GM21619 (cell line): ENCODE measurements around the gene MCM10.

ENCODE experiments used
- ATAC-seq: cut with Tn5 transposase; IDR thresholded peaks from one replicate; pipeline ENCODE4 v1.9.1; 2021; ENCODE audit not compliant: unreplicated experiment

Gene MCM10

DNA sequence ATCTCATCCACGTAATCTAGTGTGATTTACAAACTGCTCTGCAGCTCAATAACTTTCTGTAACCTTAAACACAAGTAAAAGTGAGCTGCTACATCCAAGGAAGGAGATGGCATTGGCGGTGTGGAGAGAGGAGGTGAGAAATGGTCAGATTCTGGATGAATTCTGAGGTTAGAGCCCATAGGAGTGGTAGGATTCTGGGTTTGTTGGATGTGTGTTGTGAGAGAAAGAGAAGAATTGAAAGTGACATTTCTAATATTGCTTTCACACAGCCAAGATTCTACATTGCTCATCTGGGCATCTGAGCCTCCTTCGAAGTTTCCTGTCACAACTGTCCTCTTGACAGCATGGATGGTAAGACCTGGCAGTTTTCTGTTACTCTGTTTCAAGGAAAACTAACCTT is 2.5 kb downstream of the MCM10 start:
- ATAC-seq: no peak

DNA sequence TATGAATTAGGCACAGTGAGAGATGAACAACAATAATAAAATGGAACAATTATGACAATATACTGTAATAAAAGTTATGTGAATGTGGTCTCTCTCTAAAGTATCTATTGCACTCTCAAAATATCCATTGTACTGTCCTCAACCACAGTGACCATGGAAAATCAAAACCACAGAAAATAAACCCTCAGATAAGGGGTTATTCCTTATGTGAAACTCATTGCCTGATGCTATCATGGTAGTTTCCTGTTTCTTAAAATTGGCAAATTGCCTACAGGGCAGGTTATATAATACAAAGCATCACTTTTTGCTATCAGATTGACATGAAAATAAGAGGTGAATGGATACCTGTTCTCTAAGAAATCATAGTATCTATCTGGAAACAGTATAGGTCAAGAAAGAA is 3.8 kb downstream of the MCM10 start:
- ATAC-seq: no peak

DNA sequence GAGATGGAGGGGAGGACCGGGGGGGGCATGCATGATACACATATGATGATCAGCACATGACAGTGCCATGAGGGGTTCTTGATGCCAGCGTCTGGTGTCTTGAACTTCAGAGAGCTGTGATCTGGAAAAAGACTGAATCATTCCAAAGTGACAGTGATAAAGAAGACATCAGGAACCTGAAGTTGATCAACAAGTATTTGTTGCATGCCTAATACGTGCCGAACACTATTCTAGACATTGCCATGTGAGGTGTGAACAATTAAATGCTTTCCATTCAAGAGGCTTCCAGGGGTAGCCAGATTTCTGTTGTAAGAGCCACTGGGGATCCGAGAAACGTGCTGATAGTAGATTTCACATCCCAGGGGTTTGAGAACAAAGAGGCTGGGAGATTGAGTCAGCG is 6.2 kb downstream of the MCM10 start:
- no peak for ATAC-seq

DNA sequence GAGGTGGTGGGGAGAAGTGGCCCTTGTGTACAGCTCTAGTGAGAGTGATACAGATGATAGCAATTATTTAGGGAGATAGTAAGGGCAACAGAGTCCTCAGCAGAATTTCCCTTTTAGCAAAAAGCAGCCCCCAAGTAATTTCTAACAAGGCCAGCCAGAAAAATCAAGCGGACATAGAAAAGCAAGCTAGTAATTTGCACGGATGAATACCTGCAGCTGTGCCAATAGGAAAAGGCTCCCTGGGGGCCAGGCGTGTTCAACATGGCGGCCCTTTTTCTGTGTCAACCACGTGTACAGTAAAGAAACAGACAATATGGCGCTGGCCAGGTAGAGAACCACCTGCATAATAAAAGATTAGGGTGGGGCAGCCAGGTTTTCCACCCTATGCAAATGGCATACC is 7.4 kb downstream of the MCM10 start:
- no peak for ATAC-seq

DNA sequence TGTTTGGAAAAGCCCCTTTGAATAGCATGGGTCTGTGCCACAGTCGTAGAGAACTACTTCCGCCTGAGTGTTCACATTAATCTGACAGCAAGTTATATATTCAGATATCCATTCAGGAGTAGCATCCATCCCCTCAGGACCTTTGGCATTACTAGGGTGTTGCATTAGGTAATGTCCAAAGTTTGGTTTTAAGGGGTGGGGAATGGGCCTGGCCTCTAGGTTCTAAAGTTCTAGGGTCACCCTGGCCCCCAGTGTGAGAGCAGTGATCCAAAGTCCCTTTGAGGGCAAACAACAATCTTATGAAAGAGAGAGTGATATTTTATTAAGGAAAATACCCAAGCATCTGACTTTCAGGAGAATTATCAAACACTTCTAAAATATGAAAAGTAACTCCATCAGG is 12.3 kb downstream of the MCM10 start:
- ATAC-seq: no peak

DNA sequence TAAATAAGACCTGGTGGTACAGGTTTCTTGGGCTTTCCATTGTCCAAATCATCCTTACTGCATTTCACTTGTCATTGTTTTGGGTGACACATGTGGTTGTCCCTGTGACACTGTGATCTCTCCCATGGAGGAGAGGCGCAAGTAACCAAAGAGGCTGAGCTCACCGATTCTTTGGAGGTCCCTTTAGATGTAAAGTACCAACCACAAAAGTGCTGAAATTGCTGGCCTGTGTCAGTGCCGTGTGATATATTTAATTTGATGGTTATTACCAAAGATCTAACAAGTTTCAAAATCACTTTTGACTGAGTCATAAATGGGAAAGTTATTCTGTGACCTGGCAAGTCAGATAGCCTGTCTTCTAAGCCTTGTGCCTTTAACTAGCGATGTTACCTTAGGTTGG is 19.4 kb downstream of the MCM10 start:
- peak; percentile 38 for ATAC-seq

DNA sequence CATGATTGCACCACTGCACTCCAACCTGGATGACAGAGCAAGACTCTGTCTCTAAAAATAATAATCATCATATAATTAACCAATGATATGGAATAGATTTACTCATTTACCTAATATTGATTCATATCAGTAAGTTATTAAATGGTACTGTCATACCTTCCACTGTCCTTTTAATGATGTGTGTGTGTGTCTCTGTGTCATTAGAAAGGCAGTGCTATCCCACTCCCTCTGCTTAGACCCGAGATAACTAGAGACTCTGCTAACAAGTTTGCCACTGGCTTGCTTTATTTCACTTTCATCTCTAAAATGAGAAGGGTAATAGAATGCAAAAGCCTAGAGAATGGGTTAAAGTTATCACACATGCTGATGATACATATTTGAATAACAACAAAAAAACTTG is 21.1 kb downstream of the MCM10 start:
- ATAC-seq: no peak

DNA sequence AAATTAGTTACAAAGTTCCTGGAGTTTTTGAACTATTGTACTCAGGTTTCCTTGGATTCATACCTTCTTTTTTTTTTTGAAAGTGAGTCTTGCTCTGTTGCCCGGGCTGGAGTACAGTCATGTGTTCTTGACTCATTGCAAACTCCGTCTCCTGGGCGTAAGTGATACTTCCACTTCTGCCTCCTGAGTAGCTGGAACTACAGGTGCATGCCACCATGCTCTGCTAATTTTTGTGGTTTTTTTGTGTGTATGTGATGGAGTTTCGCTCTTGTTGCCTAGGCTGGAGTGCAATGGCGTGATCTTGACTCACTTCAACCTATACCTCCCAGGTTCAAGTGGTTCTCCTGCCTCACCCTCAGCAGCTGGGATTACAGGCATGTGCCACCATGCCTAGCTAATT is 22.3 kb downstream of the MCM10 start:
- ATAC-seq: peak; percentile 61

DNA sequence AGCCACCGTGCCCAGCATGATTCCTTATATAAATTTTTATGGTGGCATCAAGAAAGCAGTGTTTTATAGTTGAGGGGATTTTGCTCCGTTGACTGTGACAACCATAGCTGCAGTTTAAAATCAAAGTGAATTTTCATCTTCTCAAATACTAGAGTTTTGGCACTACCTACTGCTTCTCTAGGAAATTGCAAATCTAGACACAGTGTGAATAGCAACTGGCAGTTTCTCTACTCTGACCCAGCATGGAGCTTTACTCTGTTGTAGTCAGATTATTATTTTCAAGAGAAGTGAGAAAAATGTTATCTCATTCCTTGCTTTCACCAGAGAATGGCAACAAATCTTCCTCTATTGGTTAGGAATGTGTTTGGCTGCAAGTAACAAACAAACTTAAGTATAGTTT is 22.9 kb downstream of the MCM10 start:
- ATAC-seq: no peak

DNA sequence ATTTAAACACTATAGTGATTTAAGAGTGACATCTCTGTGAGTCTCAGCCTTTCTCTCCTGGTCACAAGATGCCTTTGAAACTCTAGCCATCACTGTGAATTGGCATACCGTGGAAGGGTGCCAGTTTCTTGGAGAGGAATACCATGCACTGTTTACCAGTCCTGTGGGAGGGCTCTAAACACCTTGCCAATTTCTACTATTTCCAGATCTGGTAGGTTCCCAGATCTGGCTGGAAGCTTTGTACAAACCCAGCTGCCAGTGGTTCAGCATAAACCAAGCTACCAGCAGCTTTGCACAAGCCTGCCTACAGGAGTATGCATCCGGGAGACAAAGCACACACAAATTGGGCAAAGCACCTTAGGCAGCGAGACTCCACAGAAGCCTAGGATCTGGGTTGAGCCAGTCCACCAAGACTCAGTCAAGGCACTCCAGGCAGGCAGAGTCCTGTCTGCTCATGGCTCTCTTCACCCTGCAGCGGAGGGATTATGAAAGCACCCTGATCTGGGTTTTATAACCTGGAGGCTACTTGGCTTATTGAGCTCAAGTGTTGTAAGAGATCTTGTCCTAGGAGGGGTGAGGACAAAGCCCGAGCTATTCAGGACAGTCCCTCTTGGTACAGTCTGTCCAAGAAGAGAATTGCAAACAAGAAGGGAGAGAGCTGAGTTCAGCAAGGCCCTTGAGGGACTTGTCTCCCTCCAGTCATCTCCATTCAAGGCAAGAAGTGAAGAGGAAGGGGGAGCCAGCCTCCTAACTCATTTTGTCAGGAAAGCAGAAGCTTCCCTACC is 23.6 kb downstream of the MCM10 start:
- no peak for ATAC-seq

DNA sequence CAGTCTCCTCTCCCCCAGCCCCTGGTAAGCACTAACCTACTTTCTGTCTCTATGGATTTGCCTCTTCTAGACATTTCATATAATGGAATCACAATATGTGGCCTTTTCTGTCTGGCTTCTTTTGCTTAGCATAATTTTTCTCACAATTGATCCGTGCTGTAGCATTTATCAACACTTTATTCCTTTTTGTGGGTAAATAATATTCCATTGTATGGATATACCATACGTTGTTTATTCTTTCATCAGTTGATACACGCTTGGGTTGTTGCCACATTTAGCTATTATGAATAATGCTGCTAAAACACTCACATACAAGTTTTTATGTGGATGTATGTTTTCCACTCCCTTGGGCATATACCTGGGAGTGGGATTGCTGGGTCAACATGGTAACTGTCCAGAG is 25.8 kb downstream of the MCM10 start:
- no peak for ATAC-seq

DNA sequence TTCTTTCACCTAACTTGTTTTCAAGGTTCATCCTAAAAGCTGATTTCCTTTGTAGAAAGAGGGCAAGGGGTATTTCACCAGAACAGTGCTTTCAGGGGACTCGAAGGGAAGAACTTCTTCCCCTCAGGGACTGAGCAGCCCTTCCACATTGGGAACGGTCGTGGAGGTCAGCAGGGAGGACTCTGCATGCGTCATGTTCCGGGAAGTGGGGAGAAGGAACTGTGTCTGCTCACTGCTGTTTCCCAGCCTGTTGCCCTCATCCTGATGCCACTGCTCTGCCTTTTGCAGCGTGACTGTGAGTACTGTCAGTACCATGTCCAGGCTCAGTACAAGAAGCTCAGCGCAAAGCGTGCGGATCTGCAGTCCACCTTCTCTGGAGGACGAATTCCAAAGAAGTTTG is 27.2 kb downstream of the MCM10 start:
- no peak for ATAC-seq

DNA sequence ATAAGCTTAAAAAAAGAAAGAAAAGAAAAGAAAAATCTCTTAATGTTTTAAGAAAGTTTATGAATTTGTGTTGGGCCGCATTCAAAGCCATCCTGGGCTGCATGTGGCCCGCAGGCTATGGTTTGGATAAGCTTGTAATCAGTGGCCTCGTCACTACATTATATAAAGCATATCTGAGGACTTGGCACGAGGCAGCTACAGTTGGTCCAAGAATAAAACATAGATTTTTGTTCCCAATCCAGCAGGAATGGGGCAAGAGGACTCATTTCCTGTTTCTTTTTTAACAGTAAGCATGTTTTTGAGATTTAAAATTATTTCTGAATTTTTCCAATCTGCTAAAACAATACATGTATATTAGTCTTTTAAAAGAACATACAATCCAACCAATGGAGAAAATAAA is 28.6 kb downstream of the MCM10 start:
- no peak for ATAC-seq

DNA sequence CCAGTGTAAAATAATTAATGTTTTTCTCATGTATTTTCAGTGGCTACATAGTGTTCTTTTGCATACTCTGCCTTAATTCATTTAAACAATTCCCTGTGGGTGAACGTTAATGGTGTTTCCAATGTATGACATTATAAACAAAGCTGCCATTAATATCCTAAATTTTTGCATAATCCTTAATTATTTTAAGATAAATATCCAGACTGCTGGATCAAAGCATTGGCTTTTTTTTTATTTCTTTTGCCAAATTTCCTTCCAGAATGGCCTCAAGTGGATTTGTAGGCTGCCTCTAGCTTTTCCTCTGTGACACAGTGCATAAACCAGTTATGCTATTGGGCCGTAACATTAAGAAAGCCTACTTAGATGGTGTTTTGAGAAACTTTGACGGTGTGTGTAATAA is 29.5 kb downstream of the MCM10 start:
- no peak for ATAC-seq

DNA sequence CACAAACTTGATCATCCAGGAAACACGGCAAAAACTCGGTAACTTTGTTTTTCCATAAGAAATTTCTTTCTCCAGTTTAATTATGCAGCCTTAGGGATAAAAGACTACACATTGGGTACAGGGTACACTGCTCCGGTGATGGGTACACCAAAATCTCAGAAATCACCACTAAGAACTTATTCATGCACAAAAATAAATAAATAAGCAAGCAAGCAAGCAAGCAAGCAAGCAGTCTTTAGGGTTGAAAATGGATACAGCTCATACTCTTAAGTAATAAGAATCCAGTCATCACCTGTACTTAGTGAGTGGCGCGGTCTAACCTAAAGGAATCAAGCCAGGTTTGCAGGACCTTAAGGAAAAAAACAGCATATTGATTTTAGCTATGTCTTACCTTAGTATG is 30.0 kb downstream of the MCM10 start:
- no peak for ATAC-seq

DNA sequence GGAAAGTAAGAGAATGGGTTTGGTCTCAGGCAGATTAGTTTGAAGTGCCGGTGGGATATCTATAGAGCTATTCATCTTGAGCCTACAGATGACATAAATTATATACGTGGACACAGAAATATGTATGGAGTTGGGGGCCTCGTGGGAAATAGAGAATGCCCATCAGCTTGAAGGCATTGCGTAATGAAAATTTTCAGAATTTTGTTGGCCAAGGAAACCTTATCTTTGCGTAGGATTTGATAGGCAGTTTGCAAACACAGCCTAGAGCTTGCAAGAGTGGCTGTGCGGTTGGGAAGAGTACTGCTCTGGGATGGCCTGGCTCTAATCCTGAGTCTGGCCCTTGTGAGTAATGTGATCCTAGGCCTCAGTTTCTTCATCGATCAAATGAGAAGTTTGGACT is 32.3 kb downstream of the MCM10 start:
- no peak for ATAC-seq

DNA sequence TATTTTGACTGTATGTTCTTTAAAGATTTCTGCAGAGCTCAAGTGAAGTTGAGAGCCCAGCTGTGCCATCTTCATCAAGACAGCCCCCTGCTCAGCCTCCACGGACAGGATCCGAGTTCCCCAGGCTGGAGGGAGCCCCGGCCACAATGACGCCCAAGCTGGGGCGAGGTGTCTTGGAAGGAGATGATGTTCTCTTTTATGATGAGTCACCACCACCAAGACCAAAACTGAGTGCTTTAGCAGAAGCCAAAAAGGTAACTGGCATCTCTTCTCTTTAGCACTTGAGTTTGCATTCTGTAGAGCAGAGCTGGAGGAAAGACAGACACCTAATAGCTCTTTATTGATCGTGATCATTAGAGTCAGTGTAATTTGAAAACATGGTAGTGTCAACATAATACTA is 33.7 kb downstream of the MCM10 start:
- no peak for ATAC-seq

DNA sequence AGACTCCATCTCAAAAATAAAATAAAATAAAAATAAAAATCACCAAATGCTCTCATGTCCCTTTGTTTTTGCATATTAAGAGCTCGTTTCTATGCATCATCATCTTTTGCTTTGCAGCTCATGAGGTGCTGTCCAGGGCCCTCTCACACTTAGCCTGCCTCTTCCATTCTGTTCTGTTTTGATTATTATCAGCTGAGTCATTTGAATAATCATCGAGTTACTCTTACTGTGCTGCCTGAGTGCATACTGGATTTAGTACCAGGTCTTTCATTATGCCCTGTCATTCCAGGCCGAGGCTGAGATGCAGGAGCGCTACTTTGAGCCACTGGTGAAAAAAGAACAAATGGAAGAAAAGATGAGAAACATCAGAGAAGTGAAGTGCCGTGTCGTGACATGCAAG is 39.8 kb downstream of the MCM10 start:
- no peak for ATAC-seq

DNA sequence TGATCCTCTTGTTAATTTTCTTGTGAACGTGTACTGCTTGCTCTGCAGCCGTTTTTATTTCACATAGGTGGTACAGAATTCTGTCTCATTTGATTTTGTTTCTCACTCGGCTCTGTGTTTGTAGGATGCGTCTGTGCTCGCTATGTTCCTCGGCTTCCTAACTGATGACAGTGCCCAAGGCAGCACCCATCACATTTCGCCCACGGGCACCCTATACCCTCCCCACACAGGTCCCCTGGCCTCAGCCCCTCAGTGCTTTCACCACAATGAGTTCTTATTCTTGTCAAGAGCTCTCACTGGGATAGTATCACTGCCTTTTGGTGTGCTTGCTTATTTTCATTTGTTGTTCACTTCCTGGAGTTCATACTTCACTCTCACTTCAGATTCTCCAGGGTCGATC is 44.7 kb downstream of the MCM10 start:
- ATAC-seq: no peak

DNA sequence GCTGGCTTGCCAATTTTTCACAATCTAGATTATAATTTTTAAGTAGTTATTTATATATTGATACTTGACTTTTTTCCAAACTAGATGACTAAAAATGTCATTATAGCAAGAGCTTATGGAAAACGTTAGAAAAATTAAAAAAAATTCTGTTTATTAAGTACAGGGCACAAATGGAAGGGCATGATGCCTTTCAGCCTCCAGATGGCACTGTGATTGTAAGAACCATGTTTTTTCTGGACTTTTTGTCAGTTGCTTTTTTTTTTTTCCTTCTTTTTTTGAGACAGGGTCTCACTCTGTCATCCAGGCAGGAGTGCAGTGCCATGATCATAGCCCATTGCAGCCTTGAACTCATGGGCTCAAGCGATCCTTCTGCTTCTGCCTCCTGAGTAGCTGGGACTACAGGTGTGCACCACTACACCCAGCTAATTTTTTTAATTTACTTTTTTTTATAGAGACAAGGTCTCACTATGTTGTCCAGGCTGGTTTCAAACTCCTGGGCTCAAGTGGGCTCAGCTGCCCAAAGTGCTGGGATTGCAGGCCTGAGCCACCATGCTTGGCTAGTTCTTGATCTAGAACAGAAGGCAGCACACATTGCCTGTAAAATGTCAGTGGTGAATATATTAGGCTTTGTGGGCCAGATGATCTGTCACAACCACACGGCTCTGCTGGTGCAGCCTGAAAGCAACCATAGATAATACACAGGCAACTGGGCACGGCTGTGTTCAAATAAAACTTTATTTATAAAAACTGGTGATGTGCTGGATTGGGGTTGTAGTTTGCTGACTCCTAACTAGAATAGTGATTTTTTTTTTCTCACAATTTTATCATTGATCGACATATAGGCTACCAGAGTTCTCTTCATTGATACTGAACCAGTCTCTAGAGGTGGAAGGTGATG is 45.4 kb downstream of the MCM10 start:
- no peak for ATAC-seq

DNA sequence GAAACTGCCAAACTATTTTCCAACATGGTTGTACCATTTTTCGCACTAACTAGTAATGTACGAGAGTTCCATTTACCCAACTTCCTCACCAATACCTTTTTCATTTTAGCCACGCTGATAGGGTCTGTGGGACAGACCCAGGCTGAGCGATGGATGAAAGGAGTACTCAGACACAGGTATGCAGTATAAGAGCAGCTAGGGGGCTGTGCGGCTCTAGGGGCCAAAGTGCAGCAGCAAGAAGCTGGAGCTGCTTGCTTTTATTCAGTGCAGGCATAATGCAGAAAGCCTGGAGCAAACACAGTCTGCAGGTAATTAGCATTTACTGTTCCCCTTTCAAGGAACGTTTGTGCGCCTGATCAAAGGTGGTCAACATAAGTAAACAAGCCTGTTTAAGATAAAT is 51.8 kb downstream of the MCM10 start:
- ATAC-seq: no peak

DNA sequence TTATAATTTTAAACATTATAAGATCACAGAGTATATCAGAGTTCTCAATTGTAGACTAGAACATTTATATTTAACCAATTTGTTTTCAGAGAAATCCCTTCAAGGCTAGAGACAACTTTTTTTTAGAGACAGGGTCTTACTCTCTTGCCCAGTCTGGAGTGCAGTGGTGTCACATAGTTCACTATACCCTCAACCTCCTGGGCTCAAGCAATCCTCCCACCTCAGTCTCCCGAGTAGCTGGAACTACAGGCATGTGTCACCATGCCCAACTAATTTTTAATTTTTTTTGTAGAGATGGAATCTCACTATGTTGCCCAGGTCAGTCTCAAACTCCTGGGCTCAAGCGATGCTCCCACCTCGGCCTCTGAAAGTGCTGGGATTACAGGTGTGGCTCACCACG is 57.5 kb downstream of the MCM10 start:
- ATAC-seq: no peak
